GM12878 (cell line): ENCODE data around the gene TXNDC9. TPM values are rescaled to one million over a fixed set of nuclear protein-coding genes. Genes with fewer than 3 reads are reported as not detected.

Experiments used
- ATAC-seq: fragments of 200-7000 bp; cut with Tn5 transposase; 3 replicates; pipeline ENCODE4 v1.9.1; 2020; ENCODE audit warnings: mild to moderate bottlenecking, moderate library complexity
- BruUV-seq: library from RNA; stranded (reverse); fragments of 400-500 nt; replicated peaks from 2 replicates; lab custom pipeline; 2021; lab: Mats Ljungman, UMichigan
- CTCF ChIA-PET: fragments of 300-600 bp; sonication (Branson Sonifier 250); formaldehyde crosslinking; extraction: SDS; loops from one replicate; lab custom pipeline; 2021; ENCODE audit warnings: inconsistent platforms; lab: Yijun Ruan, JAX
- POLR2A ChIA-PET: fragments of 350-600 bp; formaldehyde crosslinking; extraction: SDS; loops from one replicate; lab custom pipeline; 2021; ENCODE audit warnings: inconsistent platforms; lab: Charles Lee
- RAD21 ChIA-PET: fragments of 300-600 bp; sonication (Branson Sonifier 250); formaldehyde crosslinking; loops from one replicate; lab custom pipeline; 2023; ENCODE audit warnings: antibody characterized with exemption; ENCODE audit not compliant: unreplicated experiment; lab: Charles Lee
- SMC1A ChIA-PET: fragments of 300-600 bp; sonication (Branson Sonifier 250); formaldehyde crosslinking; loops from one replicate; lab custom pipeline; 2023; ENCODE audit not compliant: unreplicated experiment, uncharacterized antibody; lab: Charles Lee
- DNase-seq: peaks from one replicate; pipeline ENCODE4 v3.0.0-alpha.2; 2011; ENCODE audit warnings: low read depth, low spot score
- FAIRE-seq: peaks from 3 replicates; lab custom pipeline; 2011; peaks lifted over from hg19 to GRCh38; lab: Jason Lieb, UNC
- H2AFZ ChIP-seq: 2 replicates; pipeline ENCODE4 v1.6.0; 2011; ENCODE audit warnings: low read depth, low read length, control low read depth; ENCODE audit not compliant: control insufficient read depth
- H3K27ac ChIP-seq: 2 replicates; pipeline ENCODE4 v1.5.1; 2011; ENCODE audit warnings: control low read depth; ENCODE audit not compliant: control insufficient read depth, insufficient read depth
- H3K27me3 ChIP-seq, 2 experiments: replicated peaks in 1 of 2; 2 replicates each; pipeline versions ENCODE4 v1.6.0 to v1.6.1; 2011; ENCODE audit warnings: low read length in 1 of 2; ENCODE audit not compliant: control insufficient read depth in 2 of 2, insufficient read depth in 2 of 2
- H3K36me3 ChIP-seq, 2 experiments: 2 replicates each; pipeline ENCODE4 v1.5.1; 2011; ENCODE audit warnings: low read length in 1 of 2; ENCODE audit not compliant: control insufficient read depth in 2 of 2, insufficient read depth in 2 of 2
- H3K4me1 ChIP-seq: 2 replicates; pipeline ENCODE4 v1.6.1; 2011; ENCODE audit warnings: mild to moderate bottlenecking, low read length, moderate library complexity, mixed read lengths; ENCODE audit not compliant: control insufficient read depth, insufficient read depth
- H3K4me2 ChIP-seq: 2 replicates; pipeline ENCODE4 v1.6.0; 2011; ENCODE audit warnings: control low read depth; ENCODE audit not compliant: control insufficient read depth, insufficient read depth
- H3K4me3 ChIP-seq: fragments of 200-600 bp; sonication (generic); 2 replicates; pipeline ENCODE4 v1.5.1; 2016
- H3K79me2 ChIP-seq: 2 replicates; pipeline ENCODE4 v1.6.0; 2011; ENCODE audit warnings: low read length; ENCODE audit not compliant: control insufficient read depth, insufficient read depth
- H3K9ac ChIP-seq: 2 replicates; pipeline ENCODE4 v1.8.0; 2011; ENCODE audit warnings: low read length, control low read depth, mixed read lengths; ENCODE audit not compliant: control insufficient read depth, insufficient read depth
- H3K9me3 ChIP-seq: replicated peaks from 3 replicates; pipeline ENCODE4 v1.5.1; 2011; ENCODE audit warnings: mild to moderate bottlenecking, low read length; ENCODE audit not compliant: control insufficient read depth, insufficient read depth
- H4K20me1 ChIP-seq: 2 replicates; pipeline ENCODE4 v1.6.0; 2011; ENCODE audit not compliant: control insufficient read depth, insufficient read depth
- CHD2 ChIP-seq: IDR thresholded peaks from 2 replicates; pipeline ENCODE4 v1.6.1; 2011; ENCODE audit warnings: low read depth, low read length, improper control_type of control experiment, borderline replicate concordance
- IKZF2 ChIP-seq, 2 experiments: fragments of 450-650 bp; IDR thresholded peaks; 2 replicates each; pipeline ENCODE4 v1.6.1; 2017; ENCODE audit warnings: mild to moderate bottlenecking in 2 of 2, moderate library complexity in 2 of 2
- MEF2B ChIP-seq: fragments of 450-650 bp; IDR thresholded peaks from 2 replicates; pipeline ENCODE4 v1.6.1; 2018; ENCODE audit warnings: mild to moderate bottlenecking, moderate library complexity; ENCODE audit not compliant: partially characterized antibody, poor library complexity, severe bottlenecking
- PAX8 ChIP-seq: fragments of 450-650 bp; IDR thresholded peaks from 2 replicates; pipeline ENCODE4 v1.6.1; 2017; ENCODE audit warnings: mild to moderate bottlenecking, moderate library complexity
- SREBF2 ChIP-seq: IDR thresholded peaks from 2 replicates; pipeline ENCODE4 v1.6.1; 2012; ENCODE audit warnings: mild to moderate bottlenecking, low read length
- ZNF217 ChIP-seq: fragments of 450-650 bp; IDR thresholded peaks from 2 replicates; pipeline ENCODE4 v1.6.1; 2017; ENCODE audit warnings: antibody characterized with exemption, mild to moderate bottlenecking
- ZNF274 ChIP-seq: IDR thresholded peaks from one replicate; pipeline ENCODE4 v1.8.0; 2011; ENCODE audit not compliant: insufficient read length, insufficient read depth
- ZSCAN29 ChIP-seq: fragments of 450-650 bp; IDR thresholded peaks from 2 replicates; pipeline ENCODE4 v1.6.1; 2017; ENCODE audit warnings: mild to moderate bottlenecking, moderate library complexity
- WGBS: methylation state at CpG from one replicate; pipeline ENCODE4 v1.1.6; 2016; ENCODE audit warnings: low lambda C conversion rate; ENCODE audit not compliant: insufficient replicate concordance, insufficient coverage; ENCODE audit errors: missing lambda C conversion rate; 5-methylcytosine and 5-hydroxymethylcytosine counted together
- in situ Hi-C: fragments of 300-500 bp; cut with MboI; formaldehyde crosslinking; loops from 9 replicates; pipeline ENCODE4 v1.14.3; 2018; ENCODE audit warnings: mixed read lengths
- intact Hi-C: fragments of 100-400 bp; cut with micrococcal nuclease; formaldehyde crosslinking; loops from one replicate; pipeline ENCODE4 v1.14.2; 2022; ENCODE audit not compliant: unreplicated experiment
- polyA plus RNA-seq, 11 experiments: library from polyadenylated mRNA; depleted of rRNA in 4 of 11; unstranded in 6 of 11; stranded (reverse) in 5 of 11; fragments of >200 nt; fragmentation: Nextera tagmentation in 4 of 11; fragmentation: Illumina TruSeq in 1 of 11; extraction: Ambion mirVana in 4 of 11; extraction: Trizol in 1 of 11; gene quantifications; 1 replicate in 1 of 11; 2 replicates in 10 of 11; pipeline versions ENCODE4 v1.2.1 to v1.2.3, GENCODE V29; 2011 to 2016; ENCODE audit warnings: inconsistent platforms in 2 of 11, missing spikeins in 2 of 11, low read depth in 1 of 11
- total RNA-seq, 4 experiments: library from RNA; depleted of rRNA in 3 of 4; stranded (reverse); fragments of >200 nt in 3 of 4; fragmentation: Illumina TruSeq in 1 of 4; extraction: Trizol in 1 of 4; gene quantifications; 2 replicates each; pipeline versions ENCODE4 v1.2.1 to v1.2.3, GENCODE V29; 2013 to 2021
- TF ChIP-seq, protein P1 (sequence below): fragments of 450-650 bp; IDR thresholded peaks from 2 replicates; pipeline ENCODE4 v1.6.1; 2016; ENCODE audit warnings: mild to moderate bottlenecking, moderate library complexity, borderline replicate concordance
- TF ChIP-seq, protein P2 (sequence below): fragments of 450-650 bp; IDR thresholded peaks from 2 replicates; pipeline ENCODE4 v1.6.1; 2016; ENCODE audit warnings: mild to moderate bottlenecking

Gene TXNDC9
- total and polyA plus RNA-seq, 10 of the 15 experiments (the other 5 are each of a cell fraction or from before 2014, with no cell fraction given) = 27.0 to 170 (median 50.9) TPM

- TF ChIP-seq, protein P1, sequence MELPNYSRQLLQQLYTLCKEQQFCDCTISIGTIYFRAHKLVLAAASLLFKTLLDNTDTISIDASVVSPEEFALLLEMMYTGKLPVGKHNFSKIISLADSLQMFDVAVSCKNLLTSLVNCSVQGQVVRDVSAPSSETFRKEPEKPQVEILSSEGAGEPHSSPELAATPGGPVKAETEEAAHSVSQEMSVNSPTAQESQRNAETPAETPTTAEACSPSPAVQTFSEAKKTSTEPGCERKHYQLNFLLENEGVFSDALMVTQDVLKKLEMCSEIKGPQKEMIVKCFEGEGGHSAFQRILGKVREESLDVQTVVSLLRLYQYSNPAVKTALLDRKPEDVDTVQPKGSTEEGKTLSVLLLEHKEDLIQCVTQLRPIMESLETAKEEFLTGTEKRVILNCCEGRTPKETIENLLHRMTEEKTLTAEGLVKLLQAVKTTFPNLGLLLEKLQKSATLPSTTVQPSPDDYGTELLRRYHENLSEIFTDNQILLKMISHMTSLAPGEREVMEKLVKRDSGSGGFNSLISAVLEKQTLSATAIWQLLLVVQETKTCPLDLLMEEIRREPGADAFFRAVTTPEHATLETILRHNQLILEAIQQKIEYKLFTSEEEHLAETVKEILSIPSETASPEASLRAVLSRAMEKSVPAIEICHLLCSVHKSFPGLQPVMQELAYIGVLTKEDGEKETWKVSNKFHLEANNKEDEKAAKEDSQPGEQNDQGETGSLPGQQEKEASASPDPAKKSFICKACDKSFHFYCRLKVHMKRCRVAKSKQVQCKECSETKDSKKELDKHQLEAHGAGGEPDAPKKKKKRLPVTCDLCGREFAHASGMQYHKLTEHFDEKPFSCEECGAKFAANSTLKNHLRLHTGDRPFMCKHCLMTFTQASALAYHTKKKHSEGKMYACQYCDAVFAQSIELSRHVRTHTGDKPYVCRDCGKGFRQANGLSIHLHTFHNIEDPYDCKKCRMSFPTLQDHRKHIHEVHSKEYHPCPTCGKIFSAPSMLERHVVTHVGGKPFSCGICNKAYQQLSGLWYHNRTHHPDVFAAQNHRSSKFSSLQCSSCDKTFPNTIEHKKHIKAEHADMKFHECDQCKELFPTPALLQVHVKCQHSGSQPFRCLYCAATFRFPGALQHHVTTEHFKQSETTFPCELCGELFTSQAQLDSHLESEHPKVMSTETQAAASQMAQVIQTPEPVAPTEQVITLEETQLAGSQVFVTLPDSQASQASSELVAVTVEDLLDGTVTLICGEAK = no peak
- no peak for TF ChIP-seq ZSCAN29
- peak; percentile 83 for TF ChIP-seq CHD2
- TF ChIP-seq SREBF2 = no peak
These were observed 1.2 kb upstream of the TXNDC9 start, which contains the start of gene EIF5B (continued) for GRCh38 chr2:99337113-99338028.

DNA sequence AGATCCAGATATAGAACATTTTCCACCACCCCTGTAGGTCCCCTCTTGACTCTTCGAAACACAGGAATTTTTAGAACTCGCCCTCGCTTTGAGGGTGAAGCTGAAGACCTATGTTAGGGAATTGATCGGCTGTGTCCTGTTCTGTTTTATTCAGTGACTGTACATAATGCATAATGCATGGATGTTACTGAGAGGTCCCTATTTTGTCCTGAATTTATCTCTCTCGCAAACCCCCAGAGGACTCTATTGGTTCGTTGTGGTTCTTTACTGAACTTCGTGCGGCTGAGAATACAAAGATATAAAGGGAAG, 625 bp upstream of the TXNDC9 start:
- BruUV-seq = no TSS peak
- no peak for TF ChIP-seq ZNF217
- TF ChIP-seq PAX8 = 0 out of 2 replicates have a peak, but pooled peaks have one; percentile 10
- 0 out of 4 replicates have a peak, but pooled peaks of 1 of the 2 experiments have one; percentile 50 for TF ChIP-seq IKZF2 (IDR thresholded peaks at IDR 0.05)
- peak; percentile 52 for TF ChIP-seq MEF2B
- no peak for TF ChIP-seq ZNF274
- TF ChIP-seq, protein P2, sequence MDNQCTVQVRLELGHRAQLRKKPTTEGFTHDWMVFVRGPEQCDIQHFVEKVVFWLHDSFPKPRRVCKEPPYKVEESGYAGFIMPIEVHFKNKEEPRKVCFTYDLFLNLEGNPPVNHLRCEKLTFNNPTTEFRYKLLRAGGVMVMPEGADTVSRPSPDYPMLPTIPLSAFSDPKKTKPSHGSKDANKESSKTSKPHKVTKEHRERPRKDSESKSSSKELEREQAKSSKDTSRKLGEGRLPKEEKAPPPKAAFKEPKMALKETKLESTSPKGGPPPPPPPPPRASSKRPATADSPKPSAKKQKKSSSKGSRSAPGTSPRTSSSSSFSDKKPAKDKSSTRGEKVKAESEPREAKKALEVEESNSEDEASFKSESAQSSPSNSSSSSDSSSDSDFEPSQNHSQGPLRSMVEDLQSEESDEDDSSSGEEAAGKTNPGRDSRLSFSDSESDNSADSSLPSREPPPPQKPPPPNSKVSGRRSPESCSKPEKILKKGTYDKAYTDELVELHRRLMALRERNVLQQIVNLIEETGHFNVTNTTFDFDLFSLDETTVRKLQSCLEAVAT = peak; percentile 45; the same call in 1 of the 2 replicates
- POLR2A ChIA-PET = interaction anchor here (0.6 to 3.6 kb wide), 12 partner anchors 9 to 1644 kb away, joined by 3 to 30 read pairs (median 4); partner anchors contain the start of genes C2orf15, LIPT1 and TSGA10
- Histone ChIP-seq H4K20me1 (no peaks in the 10 kb centered on the region), H3K4me1 (peaks cover 5% of the 10 kb centered on the region), H3K27me3 (no peaks in the 10 kb centered on the region), H3K79me2 (peaks cover 76% of the 10 kb centered on the region), H3K9ac (peak overlapping the region; percentile 85), H3K27ac (peak overlapping the region; percentile 98), H2AFZ (peak overlapping the region; percentile 94), H3K36me3 (peaks cover 0 to 10% of the 10 kb centered on the region in 2 experiments; a peak in 1 of 4 replicates), H3K4me3 (peak overlapping the region; percentile 89), H3K4me2 (peak overlapping the region; percentile 98), H3K9me3 (no peaks in the 10 kb centered on the region)
- in situ Hi-C loops = no loop called here
- FAIRE-seq (no peak), ATAC-seq (peak; percentile 8), DNase-seq (no peak)
- intact Hi-C loops = loop anchor here (1.0 to 5.0 kb wide), 4 partner anchors 154 to 249 kb away; partner anchors contain the start of genes LIPT1, MITD1, MRPL30 and REV1
- WGBS = 1% methylated on average over 8 of the region's 8 CpGs
- CTCF ChIA-PET = interaction anchor here (0.7 to 2.7 kb wide), 13 partner anchors 9 to 251 kb away, joined by 3 to 15 read pairs (median 5); partner anchors contain the start of genes C2orf15, LIPT1, REV1 and TSGA10
- RAD21 ChIA-PET = interaction anchor here (0.8 to 4.5 kb wide), 6 partner anchors 11 to 605 kb away, joined by 3 to 29 read pairs (median 4); partner anchors contain the start of genes C2orf15 and MGAT4A
- SMC1A ChIA-PET = interaction anchor here (0.9 to 5.6 kb wide), 10 partner anchors 11 to 271 kb away, joined by 3 to 32 read pairs (median 5); no protein-coding TSS in a partner anchor
